Prostate gland (tissue), 2 donors: ENCODE measurements around the gene ARHGAP27.

Experiments
- POLR2A ChIP-seq: fragments of 450-650 bp; IDR thresholded peaks from one replicate; pipeline ENCODE4 v1.6.1; 2016; ENCODE audit warnings: antibody characterized with exemption, mild to moderate bottlenecking
- POLR2AphosphoS5 ChIP-seq: sonication (generic); formaldehyde crosslinking; IDR thresholded peaks from one replicate; pipeline ENCODE4 v1.6.1; 2017; ENCODE audit warnings: antibody characterized with exemption
- TF ChIP-seq, protein P1 (sequence below), 4 experiments: fragments of 200-600 bp in 2 of 4; fragments of 450-650 bp in 2 of 4; sonication (generic) in 2 of 4; IDR thresholded peaks; 1 replicate in 3 of 4; 2 replicates in 1 of 4; pipeline ENCODE4 v1.5.1; 2016 to 2019; ENCODE audit warnings: antibody characterized with exemption in 4 of 4, mild to moderate bottlenecking in 2 of 4, moderate library complexity in 2 of 4

DNA sequence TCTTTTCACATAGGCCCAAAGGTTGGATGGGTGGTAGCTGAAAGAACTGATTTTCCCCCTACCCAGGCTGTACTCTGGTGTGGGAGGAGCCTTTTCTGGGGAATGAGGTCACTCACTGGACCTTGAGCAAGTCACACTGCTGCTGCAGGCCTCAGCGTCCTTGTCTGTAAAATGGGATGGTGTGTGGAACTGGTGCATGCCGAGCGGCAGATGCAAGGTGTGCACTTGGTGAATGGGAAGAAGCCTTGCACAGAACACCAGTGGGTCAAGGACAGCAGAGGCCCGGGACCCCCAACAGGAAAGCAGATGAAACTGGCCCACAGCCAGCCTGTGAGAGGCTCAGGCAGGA is 38.1 kb downstream of the ARHGAP27 start:
- TF ChIP-seq, protein P1, sequence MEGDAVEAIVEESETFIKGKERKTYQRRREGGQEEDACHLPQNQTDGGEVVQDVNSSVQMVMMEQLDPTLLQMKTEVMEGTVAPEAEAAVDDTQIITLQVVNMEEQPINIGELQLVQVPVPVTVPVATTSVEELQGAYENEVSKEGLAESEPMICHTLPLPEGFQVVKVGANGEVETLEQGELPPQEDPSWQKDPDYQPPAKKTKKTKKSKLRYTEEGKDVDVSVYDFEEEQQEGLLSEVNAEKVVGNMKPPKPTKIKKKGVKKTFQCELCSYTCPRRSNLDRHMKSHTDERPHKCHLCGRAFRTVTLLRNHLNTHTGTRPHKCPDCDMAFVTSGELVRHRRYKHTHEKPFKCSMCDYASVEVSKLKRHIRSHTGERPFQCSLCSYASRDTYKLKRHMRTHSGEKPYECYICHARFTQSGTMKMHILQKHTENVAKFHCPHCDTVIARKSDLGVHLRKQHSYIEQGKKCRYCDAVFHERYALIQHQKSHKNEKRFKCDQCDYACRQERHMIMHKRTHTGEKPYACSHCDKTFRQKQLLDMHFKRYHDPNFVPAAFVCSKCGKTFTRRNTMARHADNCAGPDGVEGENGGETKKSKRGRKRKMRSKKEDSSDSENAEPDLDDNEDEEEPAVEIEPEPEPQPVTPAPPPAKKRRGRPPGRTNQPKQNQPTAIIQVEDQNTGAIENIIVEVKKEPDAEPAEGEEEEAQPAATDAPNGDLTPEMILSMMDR (IDR thresholded peaks at IDR 0.05): no peak
- TF ChIP-seq POLR2AphosphoS5 (no peak), POLR2A (no peak)
